ENCODE data around the gene SBNO2. TPM values are rescaled to one million over a fixed set of nuclear protein-coding genes. Genes with fewer than 3 reads are reported as not detected.

Gene SBNO2
- total and polyA plus RNA-seq, 9 of the 15 experiments (the other 6 are each of a cell fraction or from before 2014, with no cell fraction given) = 0.01 to 46.2 (median 6.7) TPM

- TF ChIP-seq ESRRA (IDR thresholded peaks at IDR 0.05; ENCODE audit: borderline replicate concordance, low read depth) (no peak), E2F3 (CRISPR knock-in tag; IDR thresholded peaks at IDR 0.05) (no peak), CBFA2T2 (conservative IDR thresholded peaks at IDR 0.05) (peak; percentile 85), TFE3 (CRISPR knock-in tag; IDR thresholded peaks at IDR 0.05) (peak; percentile 86), SNRNP70 (optimal IDR thresholded peaks at IDR 0.05; ENCODE audit: low read depth, low read length) (no peak), NRF1 (conservative IDR thresholded peaks at IDR 0.05 in 1 of 2, IDR thresholded peaks at IDR 0.05 in 1 of 2) (peak; percentile 29 to 53; a peak in 2 of 4 replicates), XRCC3 (IDR thresholded peaks at IDR 0.05) (no peak), REST (IDR thresholded peaks at IDR 0.05; ENCODE audit: borderline replicate concordance) (peak; percentile 73), REST (CRISPR knock-in tag; IDR thresholded peaks at IDR 0.05; ENCODE audit: low read depth) (no peak), ZNF224 (CRISPR knock-in tag; IDR thresholded peaks at IDR 0.05) (no peak), KAT2B (IDR thresholded peaks at IDR 0.05; ENCODE audit: low read depth, low read length) (no peak), MAZ (CRISPR knock-in tag; conservative IDR thresholded peaks at IDR 0.05 in 1 of 2, IDR thresholded peaks at IDR 0.05 in 1 of 2) (no peak), ERF (CRISPR knock-in tag; IDR thresholded peaks at IDR 0.05) (no peak)
Measured at GRCh38 chr19:1169921-1170885, 3.9 kb downstream of the SBNO2 start (continued).
